ENCODE data around the gene FAM236B.
"Not testable (repeated sequence)": the region's sequence is repeated elsewhere in the genome, so short reads cannot be mapped to it uniquely, and the experiment has no call there.

Gene FAM236B

DNA sequence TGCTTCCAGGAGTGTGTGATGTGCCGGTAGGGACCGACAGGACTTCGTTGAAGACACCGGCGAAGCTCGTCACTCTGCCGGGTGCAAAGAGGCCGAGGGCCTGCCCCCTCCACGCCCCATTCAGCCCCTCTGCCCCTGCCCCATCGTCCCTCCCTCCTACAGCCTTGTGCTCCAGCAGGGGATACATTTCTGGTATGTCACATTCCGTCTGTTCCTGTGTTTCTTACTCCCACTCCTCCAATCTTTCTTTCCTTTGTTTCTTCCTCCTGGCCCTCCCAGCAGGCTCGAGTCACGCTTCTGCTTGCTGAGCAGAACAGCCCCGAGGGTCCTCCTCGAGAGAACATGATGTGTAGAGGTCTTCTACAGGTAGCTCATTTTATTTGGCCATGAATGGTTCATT, at the start of gene FAM236B:
FAM236B (minus strand) TSS at position 101 of the 400 bp plus-strand sequence; CDS start at position 1, 100 bp downstream.
- DNase-seq = not testable (repeated sequence)

DNA sequence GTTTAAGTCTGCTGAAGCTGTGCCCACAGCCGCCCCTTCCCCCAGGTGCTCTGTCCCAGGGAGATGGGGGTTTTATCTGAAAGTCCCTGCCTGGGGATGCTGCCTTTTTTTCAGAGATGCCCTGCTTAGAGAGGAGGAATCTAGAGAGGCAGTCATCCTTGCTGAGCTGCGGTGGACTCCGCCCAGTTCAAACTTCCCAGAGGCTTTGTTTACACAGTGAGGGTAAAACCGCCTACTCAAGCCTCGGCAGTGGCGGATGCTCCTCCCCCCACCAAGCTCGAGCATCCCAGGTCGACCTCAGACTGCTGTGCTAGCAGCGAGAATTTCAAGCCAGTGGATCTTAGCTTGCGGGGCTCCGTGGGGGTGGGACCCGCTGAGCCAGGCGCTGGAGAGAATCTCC, 48.2 kb upstream of the FAM236B start:
- not testable (repeated sequence) for DNase-seq

DNA sequence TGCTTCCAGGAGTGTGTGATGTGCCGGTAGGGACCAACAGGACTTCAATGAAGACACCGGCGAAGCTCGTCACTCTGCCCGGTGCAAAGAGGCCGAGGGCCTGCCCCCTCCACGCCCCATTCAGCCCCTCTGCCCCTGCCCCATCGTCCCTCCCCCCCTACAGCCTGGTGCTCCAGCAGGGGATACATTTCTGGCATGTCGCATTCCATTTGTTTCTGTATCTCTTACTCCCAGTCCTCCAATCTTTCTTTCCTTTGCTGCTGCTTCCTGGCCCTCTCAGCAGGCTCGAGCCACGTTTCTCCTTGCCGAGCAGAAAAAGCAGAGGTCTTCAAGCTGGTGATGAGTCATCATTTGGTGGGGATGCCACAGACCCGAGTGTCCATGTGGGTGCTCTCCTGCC, 25.6 kb upstream of the FAM236B start, which contains the start of gene FAM236D:
FAM236D (minus strand) TSS at position 101 of the 400 bp plus-strand sequence; CDS start at position 1, 100 bp downstream.
- not testable (repeated sequence) for DNase-seq

DNA sequence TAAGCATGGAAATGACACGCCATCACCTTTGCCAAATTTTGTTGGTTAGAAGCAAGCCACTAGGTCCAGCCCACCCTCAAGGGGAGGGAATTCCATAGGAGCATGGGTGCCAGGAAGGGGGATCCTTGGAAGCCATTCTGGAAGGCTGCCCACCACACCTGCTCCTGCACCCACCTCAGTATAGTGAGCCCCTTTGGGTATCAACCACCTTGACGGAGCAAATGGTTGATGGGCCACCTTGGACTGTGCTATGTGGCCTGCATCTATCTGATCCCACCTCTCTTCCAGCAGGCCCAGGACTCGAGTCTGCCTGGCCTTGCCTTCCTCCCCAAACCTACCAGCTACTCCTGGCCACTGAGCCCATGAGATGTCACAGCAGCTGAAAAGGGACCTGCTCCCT, 7.9 kb upstream of the FAM236B start:
- not testable (repeated sequence) for DNase-seq

DNA sequence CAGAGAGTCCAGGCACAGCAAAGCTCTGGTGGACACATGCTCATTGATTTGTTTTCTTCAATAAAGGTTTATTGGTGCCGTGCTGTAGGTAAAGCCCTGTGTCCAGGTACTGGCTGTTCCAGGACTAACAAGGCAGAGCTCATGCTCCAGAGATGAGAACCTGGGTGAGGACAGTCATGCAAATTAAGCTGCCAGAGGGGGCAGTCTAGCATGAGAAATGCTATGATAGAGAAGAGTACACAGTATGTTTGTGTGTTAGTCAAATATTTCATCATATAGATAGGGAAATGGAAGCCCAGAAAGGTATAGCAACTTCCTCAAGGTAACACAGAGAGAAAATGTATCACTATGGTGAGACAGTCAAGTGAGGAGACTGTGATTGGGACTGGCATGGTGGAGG, 5.7 kb upstream of the FAM236B start:
- not testable (repeated sequence) for DNase-seq

DNA sequence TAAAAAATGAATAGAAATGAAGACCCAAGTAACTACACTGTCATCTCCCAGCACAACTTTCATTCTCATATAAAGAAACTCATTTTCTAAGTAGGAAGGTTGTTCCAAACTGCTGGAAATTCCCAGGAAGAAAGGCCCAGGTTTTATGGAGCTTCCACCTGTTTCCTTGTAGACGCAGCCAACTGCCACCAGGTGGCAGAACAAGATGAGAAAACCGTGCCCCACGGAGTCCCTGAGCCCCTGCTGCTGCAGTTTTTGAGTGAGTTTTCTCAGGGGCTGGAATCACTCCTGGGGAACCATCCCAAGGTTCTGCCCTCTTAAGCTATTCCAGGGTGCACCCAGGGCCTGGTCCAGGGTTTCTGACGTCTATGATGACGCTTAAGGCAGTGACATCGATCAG, 1.5 kb upstream of the FAM236B start:
- DNase-seq = not testable (repeated sequence)

DNA sequence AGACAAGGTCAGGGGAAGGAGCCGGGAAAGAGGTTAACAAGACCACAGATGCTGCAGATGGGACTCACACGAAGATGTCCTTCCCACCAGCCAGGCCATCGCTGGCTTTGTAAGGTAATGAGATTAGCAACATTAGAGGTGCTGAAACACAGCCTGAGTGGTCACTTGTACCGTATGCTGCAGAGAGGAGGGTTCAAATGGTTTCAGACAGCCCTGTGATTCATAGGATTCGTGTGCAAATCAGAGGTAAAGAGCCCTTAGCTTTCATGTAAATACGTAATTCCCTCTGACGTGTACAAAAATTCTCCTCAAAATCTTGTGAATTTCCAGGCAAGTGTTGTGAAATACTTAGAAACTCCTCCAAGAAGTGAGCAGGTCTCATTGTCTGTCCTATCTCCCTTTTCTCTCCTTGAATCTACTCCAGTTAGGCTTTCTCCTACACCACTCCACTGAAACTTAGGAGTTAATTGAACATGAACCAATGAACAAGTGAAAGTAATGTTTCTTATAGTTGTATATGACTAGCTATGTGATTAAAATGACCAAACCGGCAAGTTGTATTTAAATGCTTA, 991 bp upstream of the FAM236B start:
- DNase-seq = not testable (repeated sequence)

DNA sequence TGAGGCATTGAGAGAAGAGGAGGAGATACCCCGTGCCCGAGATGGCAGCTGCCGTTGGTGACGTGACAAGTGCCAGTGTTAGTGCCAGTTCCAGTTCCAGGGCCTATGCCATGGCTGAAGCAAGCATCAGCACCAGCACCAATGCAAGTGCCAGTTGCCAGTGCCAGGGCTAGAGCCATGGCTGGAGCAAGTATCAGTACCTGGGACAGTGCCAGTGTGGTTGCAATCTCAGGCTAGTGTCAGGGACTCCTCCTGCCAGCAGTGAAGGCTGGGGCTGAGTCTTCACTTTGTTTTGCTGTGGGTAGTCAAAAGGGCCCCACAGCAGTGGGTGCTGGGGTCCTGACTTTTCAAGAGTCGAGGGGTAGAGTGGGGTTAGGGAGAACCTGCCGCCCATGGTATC, 4.3 kb downstream of the FAM236B start:
- not testable (repeated sequence) for DNase-seq

DNA sequence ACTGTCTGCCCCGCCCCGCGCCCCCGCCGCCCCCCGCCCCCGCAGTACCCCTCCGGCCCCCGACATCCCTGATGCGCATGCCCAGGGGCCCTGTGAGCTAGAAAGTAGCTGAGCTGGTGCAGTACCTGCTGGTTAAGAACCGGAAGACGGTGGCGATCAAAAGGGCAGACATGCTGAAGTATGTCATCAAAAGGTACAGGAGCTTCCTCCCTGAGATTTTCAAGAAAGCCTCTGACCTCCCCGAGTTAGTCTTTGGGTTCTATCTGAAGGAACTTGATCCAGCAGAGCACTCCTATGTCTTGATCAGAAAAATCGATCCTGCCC, 5.0 kb downstream of the FAM236B start:
- not testable (repeated sequence) for DNase-seq

DNA sequence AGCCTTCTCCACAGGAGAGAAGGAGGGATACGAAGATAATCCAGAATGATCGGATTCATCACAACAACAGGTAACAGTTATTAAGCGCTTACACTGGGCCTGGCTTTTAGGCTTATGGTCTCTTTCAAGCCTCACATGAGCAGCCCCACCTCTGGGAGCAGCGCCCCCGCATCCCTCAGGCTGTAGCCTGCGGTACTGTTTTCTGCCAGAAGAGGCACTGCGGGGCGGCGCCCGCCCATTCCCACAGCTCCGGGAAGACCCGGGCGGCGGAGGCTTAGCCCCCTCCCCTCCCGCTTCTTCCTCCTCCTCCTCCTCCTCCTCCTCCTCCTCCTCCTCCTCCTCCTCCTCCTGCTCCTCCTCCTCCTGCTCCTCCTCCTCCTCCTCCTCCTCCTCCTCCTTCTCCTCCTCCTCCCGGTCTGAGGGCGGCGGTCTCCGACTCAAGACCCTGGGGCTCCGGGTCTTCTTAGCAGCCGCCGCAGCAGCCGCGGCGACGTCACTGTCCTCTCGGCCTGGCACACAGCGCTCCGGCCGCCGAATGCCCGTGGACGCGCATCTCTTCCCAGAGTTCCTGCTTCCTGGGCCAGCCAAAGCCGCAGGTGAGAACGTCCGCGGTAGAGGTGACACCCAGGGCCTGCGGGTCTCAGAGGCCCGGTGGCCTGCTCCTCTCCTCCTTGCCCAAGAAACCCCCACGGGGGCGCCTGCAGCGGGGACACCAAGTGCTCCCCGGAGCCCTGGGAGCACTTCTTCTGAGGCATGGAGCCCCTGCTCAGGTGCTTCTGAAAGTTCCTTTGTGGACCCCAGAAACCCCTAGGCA, 5.6 kb downstream of the FAM236B start, which contains the start of gene DMRTC1B:
DMRTC1B (plus strand) TSS at position 238 of the 814 bp plus-strand sequence. CDS start 68,246 bp downstream, outside the sequence.
- DNase-seq = not testable (repeated sequence)

DNA sequence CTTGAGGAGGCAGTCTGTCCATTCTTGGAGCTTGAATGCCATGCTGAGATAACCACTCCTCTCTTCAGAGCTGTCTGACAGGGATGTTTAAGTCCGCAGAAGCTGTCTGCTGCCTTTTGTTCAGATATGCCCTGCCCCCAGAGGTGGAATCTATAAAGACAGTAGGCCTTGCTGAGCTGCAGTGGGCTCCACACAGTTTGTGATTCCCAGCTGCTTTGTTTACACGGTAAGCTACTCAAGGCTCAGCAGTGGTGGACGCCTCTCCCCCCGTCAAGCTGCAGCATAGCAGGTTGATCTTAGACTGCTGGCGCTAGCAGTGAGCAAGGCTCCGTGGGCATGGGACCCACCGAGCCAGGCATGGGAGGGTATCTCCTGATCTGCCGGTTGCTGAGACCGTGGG, 22.0 kb downstream of the FAM236B start:
- DNase-seq = not testable (repeated sequence)

DNA sequence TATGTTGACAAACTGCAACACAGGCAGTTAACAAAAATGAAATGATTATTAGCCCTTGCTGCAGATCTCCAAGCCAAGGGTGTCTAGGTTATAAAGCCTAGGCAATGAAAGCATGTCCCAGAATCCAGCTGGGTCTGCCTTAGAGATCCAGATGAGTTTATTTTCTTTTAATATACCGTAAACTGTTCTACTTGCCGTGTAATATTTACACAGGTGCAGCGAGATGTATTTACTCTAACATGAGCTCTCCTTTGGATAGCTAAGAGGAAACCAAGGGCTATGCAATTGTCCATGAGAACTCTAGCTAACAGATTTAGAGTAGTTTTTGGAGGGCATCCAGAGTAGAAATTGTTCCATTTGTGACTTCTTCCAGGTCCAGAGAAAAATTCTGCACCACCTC, 33.9 kb downstream of the FAM236B start:
- not testable (repeated sequence) for DNase-seq

DNA sequence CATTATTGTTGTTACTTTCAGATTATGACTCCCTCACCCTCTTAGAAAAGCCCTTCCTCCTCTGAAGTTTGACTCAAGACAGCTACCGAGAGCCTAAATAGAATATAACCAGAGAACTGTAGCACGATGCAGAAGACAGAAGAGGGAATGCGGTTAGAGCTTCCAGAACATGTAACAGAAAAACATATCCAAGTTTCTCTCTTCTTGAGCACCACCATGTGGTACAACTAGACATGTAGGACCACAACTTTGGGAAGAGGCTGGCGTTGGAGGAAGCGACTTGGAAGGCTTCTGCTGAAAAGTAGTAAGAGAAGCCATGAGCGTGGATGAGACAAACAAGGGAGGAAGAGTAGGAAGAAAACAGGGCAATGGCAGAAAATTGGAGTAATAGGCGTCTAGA, 36.9 kb downstream of the FAM236B start:
- DNase-seq = not testable (repeated sequence)

DNA sequence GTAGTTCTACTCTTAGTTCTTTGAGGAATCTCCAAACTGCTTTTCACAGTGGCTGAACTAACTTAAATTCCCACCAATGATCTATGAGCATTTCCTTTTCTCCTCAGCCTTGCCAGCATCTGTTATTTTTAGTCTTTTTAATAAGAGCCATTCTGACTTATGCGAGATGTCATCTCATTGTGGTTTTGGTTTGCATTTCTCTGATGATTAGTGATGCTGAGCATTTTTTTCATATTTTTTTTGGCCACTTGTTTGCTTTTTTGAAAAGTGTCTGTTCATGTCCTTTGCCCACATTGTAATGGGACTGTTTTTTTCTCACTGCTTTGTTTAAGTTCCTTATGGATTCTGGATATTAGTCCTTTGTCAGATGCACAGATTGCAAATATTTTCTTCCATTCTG, 46.9 kb downstream of the FAM236B start:
- DNase-seq = no peak

DNA sequence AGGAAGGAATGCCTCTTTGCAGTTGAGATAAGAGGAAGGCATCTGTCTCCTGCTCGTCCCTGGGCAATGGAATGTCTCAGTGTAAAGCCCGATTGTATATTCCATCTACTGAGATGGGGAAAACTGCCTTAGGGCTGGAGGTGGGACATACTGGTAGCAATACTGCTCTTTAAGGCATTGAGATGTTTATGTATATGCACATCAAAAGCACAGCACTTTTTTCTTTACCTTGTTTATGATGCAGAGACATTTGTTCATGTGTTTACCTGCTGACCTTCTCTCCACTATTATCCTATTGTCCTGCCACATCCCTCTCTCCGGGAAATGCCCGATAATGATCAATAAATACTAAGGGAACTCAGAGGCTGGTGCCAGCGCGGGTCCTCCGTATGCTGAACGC, 48.8 kb downstream of the FAM236B start:
- not testable (repeated sequence) for DNase-seq
